Brain microvascular endothelial cell (primary cell): Measurements from ENCODE around the gene CDS2.
A peak's percentile ranks its signal among the peaks of the same experiment; 100 is the strongest.

Source experiments
- DNase-seq: peaks from one replicate; pipeline ENCODE4 v3.0.0-alpha.2; 2020
- H3K27ac ChIP-seq: fragments of 250-450 bp; sonication (Bioruptor Pico); 2 replicates; pipeline ENCODE4 v1.5.1; 2020; ENCODE audit warnings: mild to moderate bottlenecking, moderate library complexity
- H3K27me3 ChIP-seq: fragments of 250-450 bp; sonication (Bioruptor Pico); replicated peaks from 2 replicates; pipeline ENCODE4 v1.5.1; 2020; ENCODE audit warnings: mild to moderate bottlenecking
- H3K36me3 ChIP-seq: fragments of 250-450 bp; sonication (Bioruptor Pico); replicated peaks from 2 replicates; pipeline ENCODE4 v1.5.1; 2020; ENCODE audit warnings: mild to moderate bottlenecking
- H3K4me3 ChIP-seq: 2 replicates; pipeline ENCODE4 v1.5.1; 2011; ENCODE audit warnings: low read depth, mild to moderate bottlenecking, control low read depth, low read length, moderate library complexity
- CTCF ChIP-seq: IDR thresholded peaks from 2 replicates; pipeline ENCODE4 v1.5.1; 2011; ENCODE audit warnings: low read depth, mild to moderate bottlenecking, moderate library complexity, low read length, control low read depth, inconsistent platforms; ENCODE audit errors: missing control alignments
- in situ Hi-C: cut with HindIII; loops from 2 replicates; pipeline ENCODE4 v1.10.0; 2017; ENCODE audit warnings: low sequenced_read_pairs, low pct_ligation_motif_present

The CDS2 gene

GRCh38 chr20:5114403-5114802 is 12.4 kb upstream of the CDS2 start:
- no peaks in the 10 kb centered on the region for H3K27me3 ChIP-seq
- DNase-seq: no peak
- in situ Hi-C loops: no loop called here
- TF ChIP-seq CTCF: no peak
- H3K36me3 ChIP-seq: peaks cover 27% of the 10 kb centered on the region
- no peak overlapping the region for H3K27ac ChIP-seq
- H3K4me3 ChIP-seq: no peak overlapping the region

- no peaks in the 10 kb centered on the region for H3K27me3 ChIP-seq
- in situ Hi-C loops: no loop called here
- no peak overlapping the region for H3K27ac ChIP-seq
- H3K36me3 ChIP-seq: peaks cover 25% of the 10 kb centered on the region
- H3K4me3 ChIP-seq: no peak overlapping the region
- DNase-seq: no peak
- TF ChIP-seq CTCF: no peak
Observed at GRCh38 chr20:5116875-5117274, 9.9 kb upstream of the CDS2 start.

GRCh38 chr20:5118220-5119142 is 8.3 kb upstream of the CDS2 start:
- TF ChIP-seq CTCF: no peak
- peak overlapping the region; percentile 98 for H3K4me3 ChIP-seq
- H3K36me3 ChIP-seq: peaks cover 25% of the 10 kb centered on the region
- H3K27ac ChIP-seq: no peak overlapping the region
- in situ Hi-C loops: no loop called here
- DNase-seq: no peak
- H3K27me3 ChIP-seq: no peaks in the 10 kb centered on the region

- Histone ChIP-seq H3K4me3 (peak overlapping the region; percentile 98), H3K27me3 (no peaks in the 10 kb centered on the region), H3K27ac (no peak overlapping the region), H3K36me3 (peaks cover 24% of the 10 kb centered on the region)
- no peak for TF ChIP-seq CTCF
- in situ Hi-C loops: no loop called here
- DNase-seq: no peak
Observed at GRCh38 chr20:5119143-5119434, 7.7 kb upstream of the CDS2 start.

- peak within 1 kb of the TSS; percentile 66 for H3K27ac ChIP-seq
- peaks cover 19% of the 10 kb centered on the region for H3K36me3 ChIP-seq
- peak; percentile 97 for DNase-seq
- no peaks in the 10 kb centered on the region for H3K27me3 ChIP-seq
- TF ChIP-seq CTCF: no peak
- in situ Hi-C loops: no loop called here
- H3K4me3 ChIP-seq: peak within 1 kb of the TSS; percentile 98
Observed at GRCh38 chr20:5119435-5120184, 7.2 kb upstream of the CDS2 start, which contains the start of gene PCNA. TSS of gene PCNA (minus strand) at chr20:5119958. CDS start at chr20:5119798, 160 bp downstream.
